GM04504 (cell line): ENCODE measurements around the gene SWT1.
A peak's percentile ranks its signal among the peaks of the same experiment; 100 is the strongest.
"Not testable (repeated sequence)": the region's sequence is repeated elsewhere in the genome, so short reads cannot be mapped to it uniquely, and the experiment has no call there.

ENCODE experiments used
- DNase-seq: peaks from one replicate; pipeline ENCODE4 v3.0.0-alpha.2; 2012; ENCODE audit warnings: low read depth

The SWT1 gene

GRCh38 chr1:185291652-185292051 lies 134.7 kb downstream of the SWT1 start:
- no peak for DNase-seq

GRCh38 chr1:185292237-185292636 lies 135.3 kb downstream of the SWT1 start:
- no peak for DNase-seq

- DNase-seq = no peak
Measured at GRCh38 chr1:185293967-185294542, 137.1 kb downstream of the SWT1 start.

GRCh38 chr1:185295091-185295490 lies 138.1 kb downstream of the SWT1 start:
- DNase-seq = no peak

- DNase-seq = no peak
Measured at GRCh38 chr1:185297982-185298381, 141.0 kb downstream of the SWT1 start.

GRCh38 chr1:185300152-185300551 lies 143.2 kb downstream of the SWT1 start:
- no peak for DNase-seq

- DNase-seq = no peak
Measured at GRCh38 chr1:185305419-185305818, 148.5 kb downstream of the SWT1 start.

GRCh38 chr1:185308126-185308525 lies 151.2 kb downstream of the SWT1 start:
- DNase-seq = no peak

GRCh38 chr1:185309566-185309965 lies 152.6 kb downstream of the SWT1 start:
- DNase-seq = no peak

- DNase-seq = no peak
Measured at GRCh38 chr1:185311589-185312225, 154.7 kb downstream of the SWT1 start.

- no peak for DNase-seq
Measured at GRCh38 chr1:185312361-185313138, 155.6 kb downstream of the SWT1 start.

- DNase-seq = no peak
Measured at GRCh38 chr1:185314411-185314810, 157.4 kb downstream of the SWT1 start.

GRCh38 chr1:185315445-185316071 lies 158.6 kb downstream of the SWT1 start:
- DNase-seq = no peak

GRCh38 chr1:185316163-185317033 lies 159.4 kb downstream of the SWT1 start:
- peak; percentile 84 for DNase-seq

- DNase-seq = peak; percentile 80
Measured at GRCh38 chr1:185317034-185317885, 160.3 kb downstream of the SWT1 start, which contains the start of gene IVNS1ABP. Gene IVNS1ABP (minus strand): TSS chr1:185317243. CDS start chr1:185309493, 7,750 bp downstream.

- no peak for DNase-seq
Measured at GRCh38 chr1:185317886-185318310, 160.9 kb downstream of the SWT1 start.

- DNase-seq = no peak
Measured at GRCh38 chr1:185318431-185319138, 161.6 kb downstream of the SWT1 start.

- DNase-seq = no peak
Measured at GRCh38 chr1:185319139-185319475, 162.1 kb downstream of the SWT1 start.

GRCh38 chr1:185321104-185321503 lies 164.1 kb downstream of the SWT1 start:
- not testable (repeated sequence) for DNase-seq

GRCh38 chr1:185321653-185322221 lies 164.8 kb downstream of the SWT1 start:
- DNase-seq = not testable (repeated sequence)
